H1 (cell line): ENCODE measurements around the gene MRPS27. TPM values are rescaled to one million over a fixed set of nuclear protein-coding genes. Genes with fewer than 3 reads are reported as not detected.

ENCODE experiments used
- CTCF ChIA-PET: fragments of 300-600 bp; sonication (Branson Sonifier 250); formaldehyde crosslinking; loops from one replicate; lab custom pipeline; 2021; ENCODE audit not compliant: partially characterized antibody; lab: Charles Lee
- POLR2A ChIA-PET: fragments of 300-600 bp; sonication (Branson Sonifier 250); formaldehyde crosslinking; loops from one replicate; lab custom pipeline; 2021; ENCODE audit warnings: inconsistent platforms; ENCODE audit not compliant: partially characterized antibody; lab: Charles Lee
- DNase-seq, 2 experiments: peaks; one replicate each; pipeline versions ENCODE4 v3.0.0 to v3.0.0-alpha.2; 2010 to 2022; ENCODE audit warnings: low spot score in 2 of 2, low read depth in 1 of 2, mixed read lengths in 1 of 2
- FAIRE-seq: peaks from 2 replicates; lab custom pipeline; 2011; peaks lifted over from hg19 to GRCh38; lab: Jason Lieb, UNC
- H2AFZ ChIP-seq: 2 replicates; pipeline ENCODE4 v1.8.1; 2012; ENCODE audit warnings: low read length, inconsistent platforms
- H2AK5ac ChIP-seq: 2 replicates; pipeline ENCODE4 v1.6.1; 2013; ENCODE audit warnings: low read depth, low read length
- H2BK120ac ChIP-seq: replicated peaks from 2 replicates; pipeline ENCODE3; 2013; ENCODE audit warnings: low read depth, low read length, inconsistent platforms
- H2BK12ac ChIP-seq: 2 replicates; pipeline ENCODE4 v1.6.1; 2013; ENCODE audit warnings: low read depth, low read length
- H2BK15ac ChIP-seq: 2 replicates; pipeline ENCODE4 v1.6.1; 2013; ENCODE audit warnings: low read length
- H2BK20ac ChIP-seq: 2 replicates; pipeline ENCODE4 v1.6.1; 2013; ENCODE audit warnings: low read length
- H2BK5ac ChIP-seq: 2 replicates; pipeline ENCODE4 v1.6.1; 2013; ENCODE audit warnings: low read depth, low read length
- H3K14ac ChIP-seq: 2 replicates; pipeline ENCODE4 v1.6.1; 2013; ENCODE audit warnings: inconsistent platforms; ENCODE audit not compliant: insufficient read length
- H3K18ac ChIP-seq: 2 replicates; pipeline ENCODE4 v1.6.1; 2013; ENCODE audit warnings: low read length; ENCODE audit errors: extremely low read depth
- H3K23ac ChIP-seq: 2 replicates; pipeline ENCODE4 v1.6.1; 2013; ENCODE audit warnings: inconsistent platforms; ENCODE audit not compliant: insufficient read length
- H3K23me2 ChIP-seq: 2 replicates; pipeline ENCODE4 v1.6.1; 2013; ENCODE audit warnings: low read depth, low read length
- H3K27ac ChIP-seq: 2 replicates; pipeline ENCODE4 v1.6.1; 2011; ENCODE audit warnings: low read depth, low read length, inconsistent platforms
- H3K27me3 ChIP-seq, 4 experiments: replicated peaks in 1 of 4; 1 replicate in 1 of 4; 2 replicates in 3 of 4; pipeline versions ENCODE4 v1.6.1 to v1.8.1; 2011 to 2013; ENCODE audit warnings: low read length in 3 of 4, mild to moderate bottlenecking in 3 of 4, inconsistent platforms in 2 of 4, mixed read lengths in 2 of 4, moderate library complexity in 1 of 4; ENCODE audit not compliant: control insufficient read depth in 3 of 4, insufficient read depth in 3 of 4; ENCODE audit errors: extremely low read depth in 1 of 4
- H3K36me3 ChIP-seq, 4 experiments: 2 replicates each; pipeline versions ENCODE4 v1.6.1 to v1.8.1; 2011 to 2013; ENCODE audit warnings: mild to moderate bottlenecking in 4 of 4, low read length in 3 of 4, moderate library complexity in 2 of 4, control low read depth in 1 of 4, inconsistent platforms in 1 of 4; ENCODE audit not compliant: insufficient read depth in 4 of 4, control insufficient read depth in 2 of 4
- H3K4ac ChIP-seq: replicated peaks from 2 replicates; pipeline ENCODE3; 2013; ENCODE audit warnings: low read length, low read depth, mixed read lengths, inconsistent platforms; ENCODE audit not compliant: insufficient read length
- H3K4me1 ChIP-seq, 4 experiments: replicated peaks in 1 of 4; 1 replicate in 1 of 4; 2 replicates in 3 of 4; pipeline versions ENCODE4 v1.6.1 to v1.8.1; 2011 to 2013; ENCODE audit warnings: low read length in 3 of 4, inconsistent platforms in 2 of 4, mixed read lengths in 1 of 4; ENCODE audit not compliant: insufficient read depth in 4 of 4, control insufficient read depth in 3 of 4
- H3K4me2 ChIP-seq, 2 experiments: 2 replicates each; pipeline versions ENCODE4 v1.6.1 to v1.8.1; 2011 to 2013; ENCODE audit warnings: low read depth in 2 of 2, low read length in 2 of 2, control low read depth in 1 of 2, inconsistent platforms in 1 of 2, mild to moderate bottlenecking in 1 of 2; ENCODE audit not compliant: insufficient read depth in 1 of 2
- H3K4me3 ChIP-seq, 4 experiments: fragments of 200-600, 300-600 bp in 1 of 4; sonication (generic), shearing (Covaris generic), sonication (Bioruptor Twin) in 1 of 4; 2 replicates each; pipeline versions ENCODE4 v1.5.1 to v1.8.1; 2011 to 2016; ENCODE audit warnings: low read length in 4 of 4, low read depth in 3 of 4, control low read depth in 2 of 4, inconsistent platforms in 2 of 4, mild to moderate bottlenecking in 2 of 4, mixed read lengths in 1 of 4, moderate library complexity in 1 of 4; ENCODE audit not compliant: insufficient read depth in 2 of 4; ENCODE audit errors: extremely low read depth in 1 of 4
- H3K56ac ChIP-seq: replicated peaks from 2 replicates; pipeline ENCODE3; 2013; ENCODE audit warnings: low read depth, mild to moderate bottlenecking, mixed read lengths, low read length, inconsistent platforms; ENCODE audit not compliant: insufficient read length
- H3K79me1 ChIP-seq: 2 replicates; pipeline ENCODE4 v1.6.1; 2013; ENCODE audit warnings: low read depth, low read length, control low read depth
- H3K79me2 ChIP-seq, 2 experiments: 2 replicates each; pipeline versions ENCODE4 v1.6.1 to v1.8.1; 2012 to 2013; ENCODE audit warnings: low read length in 2 of 2, mild to moderate bottlenecking in 2 of 2, inconsistent platforms in 1 of 2; ENCODE audit not compliant: insufficient read depth in 2 of 2, control insufficient read depth in 1 of 2
- H3K9ac ChIP-seq, 4 experiments: replicated peaks in 1 of 4; 1 replicate in 1 of 4; 2 replicates in 3 of 4; pipeline versions ENCODE4 v1.6.1 to v1.8.1; 2011 to 2013; ENCODE audit warnings: low read depth in 3 of 4, low read length in 3 of 4, control low read depth in 2 of 4, mild to moderate bottlenecking in 2 of 4, moderate library complexity in 2 of 4, inconsistent platforms in 1 of 4; ENCODE audit errors: extremely low read depth in 1 of 4
- H3K9me3 ChIP-seq, 2 experiments: 2 replicates each; pipeline versions ENCODE4 v1.6.1 to v1.8.1; 2012 to 2013; ENCODE audit warnings: mild to moderate bottlenecking in 2 of 2, moderate library complexity in 2 of 2, control low read depth in 1 of 2, inconsistent platforms in 1 of 2, low read depth in 1 of 2, low read length in 1 of 2, mixed read lengths in 1 of 2; ENCODE audit not compliant: insufficient read depth in 2 of 2
- H4K20me1 ChIP-seq, 2 experiments: replicated peaks in 1 of 2; 2 replicates each; pipeline versions ENCODE3 to v1.8.1; 2011 to 2013; ENCODE audit warnings: inconsistent platforms in 2 of 2, low read length in 2 of 2, mild to moderate bottlenecking in 1 of 2; ENCODE audit not compliant: insufficient read depth in 2 of 2, control insufficient read depth in 1 of 2
- H4K5ac ChIP-seq: 2 replicates; pipeline ENCODE4 v1.6.1; 2013; ENCODE audit warnings: low read length, low read depth, mixed read lengths, inconsistent platforms; ENCODE audit not compliant: insufficient read length
- H4K8ac ChIP-seq: 2 replicates; pipeline ENCODE4 v1.8.0; 2013; ENCODE audit warnings: mild to moderate bottlenecking, moderate library complexity, low read length, inconsistent platforms; ENCODE audit not compliant: insufficient read depth; ENCODE audit errors: extremely low read depth
- H4K91ac ChIP-seq: replicated peaks from 2 replicates; pipeline ENCODE3; 2013; ENCODE audit warnings: low read length, mixed read lengths, inconsistent platforms; ENCODE audit not compliant: insufficient read length
- CBX5 ChIP-seq: fragments of 300-800, 300-1000 bp; sonication (generic); IDR thresholded peaks from 2 replicates; pipeline ENCODE4 v1.7.1; 2016; ENCODE audit warnings: antibody characterized with exemption, low read length, low read depth
- CEBPB ChIP-seq: IDR thresholded peaks from 2 replicates; pipeline ENCODE4 v1.6.1; 2012; ENCODE audit warnings: low read depth, low read length
- CREB1 ChIP-seq: IDR thresholded peaks from 2 replicates; pipeline ENCODE4 v1.6.1; 2012; ENCODE audit warnings: inconsistent platforms
- CTCF ChIP-seq, 3 experiments: IDR thresholded peaks; 1 replicate in 2 of 3; 2 replicates in 1 of 3; pipeline versions ENCODE4 v1.5.1 to v1.6.1; 2011; ENCODE audit warnings: low read length in 3 of 3, mild to moderate bottlenecking in 3 of 3, inconsistent platforms in 2 of 3, low read depth in 1 of 3, moderate library complexity in 1 of 3; ENCODE audit not compliant: insufficient read depth in 1 of 3; ENCODE audit errors: control extremely low read depth in 1 of 3
- EGR1 ChIP-seq: IDR thresholded peaks from 2 replicates; pipeline ENCODE4 v1.6.1; 2011; ENCODE audit warnings: low read depth, low read length, borderline replicate concordance
- FOSL1 ChIP-seq: IDR thresholded peaks from 2 replicates; pipeline ENCODE4 v1.6.1; 2011; ENCODE audit warnings: mild to moderate bottlenecking, low read depth, low read length, moderate library complexity; ENCODE audit not compliant: insufficient read depth
- POU5F1 ChIP-seq: IDR thresholded peaks from 2 replicates; pipeline ENCODE4 v1.6.1; 2011; ENCODE audit warnings: low read depth, mild to moderate bottlenecking, low read length, moderate library complexity
- SP1 ChIP-seq: IDR thresholded peaks from 2 replicates; pipeline ENCODE4 v1.6.1; 2011; ENCODE audit warnings: low read depth, low read length
- TAF7 ChIP-seq: optimal IDR thresholded peaks from 2 replicates; pipeline ENCODE3; 2011; ENCODE audit warnings: low read depth, mild to moderate bottlenecking, inconsistent platforms, low read length, moderate library complexity, borderline replicate concordance
- TCF12 ChIP-seq: IDR thresholded peaks from 2 replicates; pipeline ENCODE4 v1.6.1; 2011; ENCODE audit warnings: low read depth, mild to moderate bottlenecking, low read length
- ZNF274 ChIP-seq: IDR thresholded peaks from 2 replicates; pipeline ENCODE4 v1.7.0; 2012; ENCODE audit warnings: low read length, borderline replicate concordance; ENCODE audit errors: extremely low read depth
- WGBS, 2 experiments: shearing (Covaris generic) in 1 of 2; methylation state at CpG; one replicate each; pipeline versions ENCODE4 v1.1.6 to v1.1.7; 2013 to 2015; ENCODE audit warnings: low lambda C conversion rate in 2 of 2, mixed read lengths in 2 of 2, inconsistent platforms in 1 of 2, low coverage in 1 of 2, missing lambda C conversion rate in 1 of 2; ENCODE audit not compliant: insufficient replicate concordance in 2 of 2, insufficient coverage in 1 of 2, insufficient read length in 1 of 2; ENCODE audit errors: extremely low coverage in 1 of 2, missing lambda C conversion rate in 1 of 2; 5-methylcytosine and 5-hydroxymethylcytosine counted together
- polyA plus RNA-seq, 7 experiments: library from polyadenylated mRNA; depleted of rRNA in 3 of 7; stranded (reverse) in 5 of 7; unstranded in 2 of 7; fragments of >200 nt in 5 of 7; fragments of 200-250 nt in 2 of 7; gene quantifications; 1 replicate in 5 of 7; 2 replicates in 1 of 7; 4 replicates in 1 of 7; pipeline versions ENCODE4 v1.2.1 to v1.2.3, GENCODE V29; 2011 to 2013; ENCODE audit warnings: missing spikeins in 2 of 7, mixed read lengths in 2 of 7
- total RNA-seq: library from RNA; stranded (reverse); fragmentation: NEBNext Ultra II Directional; extraction: Animal tissue kit (Norgen Biotek cat#: 25700); gene quantifications from 2 replicates; pipeline ENCODE4 v1.2.1, GENCODE V29; 2021

MRPS27 gene
- total and polyA plus RNA-seq, 2 of the 8 experiments (the other 6 are each of a cell fraction or from before 2014, with no cell fraction given) = 93.2 to 102 TPM

GRCh38 chr5:72326306-72326649, 6.2 kb upstream of the MRPS27 start:
- no peak overlapping the region for H2BK5ac ChIP-seq
- H3K14ac ChIP-seq = no peak overlapping the region
- FAIRE-seq (no peak), DNase-seq (no peak)
- no peak overlapping the region for H2BK20ac ChIP-seq
- no peak overlapping the region for H2AFZ ChIP-seq
- peaks cover 0 to 2% of the 10 kb centered on the region in 2 experiments for H4K20me1 ChIP-seq
- H3K9ac ChIP-seq = no peak overlapping the region
- H3K27ac ChIP-seq = no peak overlapping the region
- no peak overlapping the region for H3K4me3 ChIP-seq
- 89% methylated on average over 2 of the region's 2 CpGs; no CpG with 5 or more reads in 1 of the 2 experiments for WGBS, 2 experiments
- no peak overlapping the region for H2BK15ac ChIP-seq
- H3K79me1 ChIP-seq = no peaks in the 10 kb centered on the region
- H2AK5ac ChIP-seq = no peak overlapping the region
- H3K23me2 ChIP-seq = no peaks in the 10 kb centered on the region
- H3K4me1 ChIP-seq = no peaks in the 10 kb centered on the region; a peak in 4 of 7 replicates
- no peak overlapping the region for H3K18ac ChIP-seq
- H4K8ac ChIP-seq = no peak overlapping the region
- H2BK12ac ChIP-seq = no peak overlapping the region
- H4K91ac ChIP-seq = no peak overlapping the region
- no peak overlapping the region for H3K23ac ChIP-seq
- peaks cover 2 to 20% (median 16%) of the 10 kb centered on the region in 4 experiments; a peak in 6 of 8 replicates for H3K36me3 ChIP-seq
- H2BK120ac ChIP-seq = no peak overlapping the region
- no peak overlapping the region for H3K4me2 ChIP-seq
- H3K27me3 ChIP-seq = no peaks in the 10 kb centered on the region
- H3K56ac ChIP-seq = no peak overlapping the region
- no peak overlapping the region for H3K4ac ChIP-seq
- H3K9me3 ChIP-seq = no peaks in the 10 kb centered on the region
- ChIA-PET POLR2A (interaction anchor here (0.6 to 1.2 kb wide), 2 partner anchors 11 kb away, joined by 3 read pairs; no protein-coding TSS in a partner anchor), CTCF (no interaction called here)
- H3K79me2 ChIP-seq = peaks cover 0 to under 1% of the 10 kb centered on the region in 2 experiments; a peak in 1 of 4 replicates
- TF ChIP-seq SP1 (no peak), EGR1 (no peak), CTCF (IDR thresholded peaks at IDR 0.05; ENCODE audit: control extremely low read depth in 1 of 3, insufficient read depth in 1 of 3, low read depth in 1 of 3, low read length in 3 of 3) (no peak), TCF12 (no peak), CREB1 (no peak), ZNF274 (no peak), CBX5 (no peak), POU5F1 (no peak), TAF7 (no peak), CEBPB (no peak), FOSL1 (no peak)
- no peak overlapping the region for H4K5ac ChIP-seq
